ENCODE measurements around the gene RANBP9.

Gene RANBP9

DNA sequence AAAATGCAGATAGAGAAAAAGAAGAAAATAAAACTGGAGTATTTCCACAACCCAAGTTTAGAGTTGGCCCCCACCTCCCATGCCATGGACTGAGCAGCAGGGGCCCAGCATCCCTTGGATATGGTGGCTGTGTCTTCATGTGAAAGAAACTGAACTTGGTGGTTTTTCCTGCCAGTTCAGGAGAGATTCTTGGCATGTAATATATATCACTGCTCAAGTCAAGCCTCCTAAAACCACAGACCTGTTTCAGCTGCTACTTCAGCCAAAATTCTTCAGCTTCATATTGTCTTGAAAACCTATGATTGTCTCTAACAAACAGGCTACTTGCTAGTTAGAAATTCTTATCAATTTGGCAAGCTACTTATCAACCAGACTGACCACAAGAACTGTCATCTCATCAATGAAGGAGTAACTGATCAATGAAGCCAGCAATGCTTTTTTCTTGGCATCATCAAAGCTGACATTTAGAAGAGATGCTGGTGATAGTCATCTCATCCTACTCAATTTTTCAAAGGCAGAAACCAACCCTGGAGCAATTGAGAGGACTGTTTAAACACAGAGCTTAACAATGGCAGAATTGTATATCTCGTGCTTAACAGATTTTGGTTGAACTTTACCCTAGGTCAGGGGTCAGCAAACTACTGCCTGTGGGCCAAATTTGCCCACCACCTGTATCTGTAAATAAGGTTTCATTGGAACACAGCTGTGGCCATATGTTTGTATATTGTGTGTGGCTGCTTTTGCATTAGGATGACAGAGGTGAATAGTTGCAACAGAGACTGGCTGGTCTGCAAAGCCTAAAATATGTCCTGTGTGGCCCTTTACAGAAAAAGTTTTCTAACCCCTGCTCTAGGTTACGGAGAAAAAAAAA lies 106.9 kb downstream of the RANBP9 start:
- no peak for DNase-seq (ENCODE audit: low read depth in 4 of 4, low spot score in 1 of 4)

- no peak for DNase-seq (ENCODE audit: low read depth in 4 of 4, low spot score in 1 of 4)
Measured at GRCh38 chr6:13604135-13604534, 107.5 kb downstream of the RANBP9 start.

DNA sequence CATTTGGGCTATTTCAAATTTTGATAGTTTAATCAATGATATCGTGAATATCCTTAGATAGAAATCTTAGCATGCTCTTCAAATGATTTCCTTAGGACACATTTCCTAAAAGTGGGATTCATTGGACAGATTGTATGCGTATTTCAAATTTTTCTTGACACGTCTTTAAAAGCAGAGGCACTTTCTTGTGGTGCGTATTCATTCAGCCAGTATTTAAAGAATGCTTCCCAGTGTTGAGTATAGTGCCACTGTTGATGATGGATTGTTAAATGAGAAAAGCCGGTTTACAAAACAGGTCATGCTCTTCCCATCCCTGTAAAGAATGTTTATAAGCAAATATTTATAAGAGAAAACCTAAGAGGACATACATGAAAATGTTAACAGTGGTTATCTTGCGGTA lies 111.6 kb downstream of the RANBP9 start:
- no peak for DNase-seq (ENCODE audit: low read depth in 4 of 4, low spot score in 1 of 4)

DNA sequence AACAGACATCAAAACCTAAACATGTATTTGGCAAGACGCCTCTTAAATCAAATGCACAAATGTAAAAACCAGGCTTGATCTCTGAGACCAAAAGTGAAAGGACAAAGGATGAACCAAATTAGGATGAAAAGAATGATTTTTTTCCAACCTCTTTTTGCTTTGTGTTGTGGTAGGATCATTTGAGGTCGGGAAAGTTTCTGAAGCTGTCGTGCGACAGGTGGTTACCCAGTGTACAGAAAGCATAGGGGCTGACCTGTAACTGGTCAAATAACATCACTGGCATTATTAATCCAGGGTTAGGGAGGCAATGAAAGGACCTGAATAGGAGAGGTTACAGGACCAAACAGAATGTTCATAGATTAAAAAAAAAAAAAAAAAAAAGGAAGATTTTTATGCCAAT lies 114.6 kb downstream of the RANBP9 start:
- no peak for DNase-seq (ENCODE audit: low read depth in 4 of 4, low spot score in 1 of 4)

GRCh38 chr6:13593720-13594119 lies 117.9 kb downstream of the RANBP9 start:
- DNase-seq (ENCODE audit: low read depth in 4 of 4, low spot score in 1 of 4): no peak

- DNase-seq (ENCODE audit: low read depth in 4 of 4, low spot score in 1 of 4): no peak
Measured at GRCh38 chr6:13593103-13593502, 118.5 kb downstream of the RANBP9 start.

DNA sequence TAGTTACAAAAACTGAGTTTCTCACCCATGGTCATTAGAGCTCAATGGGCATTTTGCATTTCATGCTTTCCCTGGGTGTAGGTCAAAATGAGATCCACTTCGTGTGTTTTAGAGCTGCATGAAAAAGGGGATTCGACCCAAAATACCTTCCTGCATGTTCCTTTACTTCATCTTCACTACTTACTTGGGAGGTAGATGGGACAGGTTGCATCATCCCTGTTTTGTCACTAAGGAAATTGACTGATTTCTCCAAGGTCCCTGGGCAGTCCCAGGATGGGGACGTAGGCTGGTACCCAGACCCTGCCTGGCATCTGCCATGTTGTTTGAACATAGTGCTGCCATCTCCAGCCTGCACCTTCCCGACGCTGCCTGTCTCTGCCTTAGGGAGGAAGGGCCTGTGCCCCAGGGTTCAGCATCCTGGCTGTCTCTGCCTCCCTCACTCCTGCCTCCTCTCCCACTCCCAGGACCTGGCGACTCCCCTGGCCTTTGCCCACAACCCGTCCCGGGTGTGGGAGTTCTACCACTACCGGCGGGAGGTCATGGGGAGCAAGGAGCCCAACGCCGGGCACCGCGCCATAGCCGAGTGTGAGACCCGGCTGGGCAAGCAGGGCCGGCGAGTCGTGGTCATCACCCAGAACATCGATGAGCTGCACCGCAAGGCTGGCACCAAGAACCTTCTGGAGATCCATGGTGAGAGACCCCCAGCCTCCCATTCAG lies 120.3 kb downstream of the RANBP9 start:
- no peak for DNase-seq (ENCODE audit: low read depth in 4 of 4, low spot score in 1 of 4)

DNA sequence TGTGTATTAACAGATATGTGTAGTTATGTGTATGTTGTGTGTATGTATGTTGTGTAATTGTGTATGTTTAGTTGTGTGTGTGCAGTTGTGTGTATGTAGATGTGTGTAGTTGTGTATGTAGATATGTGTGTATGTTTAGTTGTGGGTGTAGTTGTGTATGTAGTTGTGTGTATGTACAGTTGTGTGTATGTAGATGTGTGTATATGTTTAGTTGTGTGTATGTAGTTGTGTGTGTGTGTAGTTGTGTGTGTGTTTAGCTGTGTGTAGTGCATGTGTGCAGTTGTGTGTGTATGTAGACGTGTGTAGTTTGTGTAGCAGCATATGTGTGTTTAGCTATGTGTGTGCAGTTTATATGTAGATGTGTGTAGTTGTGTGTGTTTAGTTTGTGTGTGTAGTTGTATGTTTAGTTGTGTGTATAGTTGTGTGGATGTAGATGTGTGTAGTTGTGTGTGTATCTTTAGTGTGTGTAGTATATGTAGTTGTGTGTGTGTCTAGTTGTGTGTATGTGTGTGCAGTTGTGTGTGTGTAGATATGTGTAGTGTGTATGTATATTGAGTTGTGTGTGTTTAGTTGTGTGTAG lies 121.0 kb downstream of the RANBP9 start:
- DNase-seq (ENCODE audit: low read depth in 4 of 4, low spot score in 1 of 4): no peak

- DNase-seq (ENCODE audit: low read depth in 4 of 4, low spot score in 1 of 4): no peak
Measured at GRCh38 chr6:13589801-13590200, 121.8 kb downstream of the RANBP9 start.

GRCh38 chr6:13586603-13587542 lies 124.8 kb downstream of the RANBP9 start:
- no peak for DNase-seq (ENCODE audit: low read depth in 4 of 4, low spot score in 1 of 4)

DNA sequence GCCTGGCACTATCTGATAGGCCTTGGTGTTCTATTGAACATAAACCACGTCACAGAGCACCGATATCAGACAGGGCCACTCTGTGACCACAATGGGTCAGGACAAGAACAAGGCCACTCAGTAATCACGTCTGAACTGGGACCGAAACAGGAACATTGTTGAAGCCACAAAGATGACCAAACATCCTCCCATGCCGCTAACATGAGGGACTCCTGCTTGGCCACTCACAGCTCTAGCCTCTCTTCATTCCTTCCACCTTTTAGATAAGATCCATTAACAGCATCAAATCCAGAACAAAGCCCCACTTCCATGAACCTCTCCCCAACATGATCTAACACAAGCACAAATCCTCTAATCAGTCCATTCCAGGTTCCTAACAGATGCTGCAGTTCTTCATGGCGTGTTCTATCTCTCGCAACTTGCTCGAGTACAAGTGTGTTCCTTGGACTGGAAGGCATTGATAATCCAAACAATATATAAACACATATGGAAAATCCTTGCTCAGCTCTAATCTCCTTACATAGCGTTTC lies 129.9 kb downstream of the RANBP9 start:
- DNase-seq (ENCODE audit: low read depth in 4 of 4, low spot score in 1 of 4): no peak

GRCh38 chr6:13579911-13580310 lies 131.7 kb downstream of the RANBP9 start:
- DNase-seq (ENCODE audit: low read depth in 4 of 4, low spot score in 1 of 4): no peak

- DNase-seq (ENCODE audit: low read depth in 4 of 4, low spot score in 1 of 4): no peak
Measured at GRCh38 chr6:13577926-13578325, 133.7 kb downstream of the RANBP9 start.

DNA sequence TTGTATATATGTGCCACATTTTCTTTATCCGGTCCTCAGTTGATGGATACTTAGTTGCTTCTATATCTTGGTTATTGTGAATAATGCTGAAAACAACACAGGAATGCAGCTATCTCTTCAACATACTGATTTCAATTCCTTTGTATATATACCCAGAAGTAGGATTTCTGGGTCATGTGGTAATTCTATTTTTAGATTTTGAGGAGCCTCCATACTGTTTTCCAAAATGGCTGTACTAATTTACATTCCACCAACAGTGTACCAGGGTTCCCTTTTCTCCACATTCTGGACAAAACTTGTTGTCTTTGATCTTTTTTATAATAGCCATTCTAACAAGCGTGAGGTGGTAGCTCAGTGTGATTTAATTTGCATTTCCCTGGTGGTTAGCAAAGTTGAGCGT lies 135.6 kb downstream of the RANBP9 start:
- DNase-seq (ENCODE audit: low read depth in 4 of 4, low spot score in 1 of 4): no peak

- DNase-seq (ENCODE audit: low read depth in 4 of 4, low spot score in 1 of 4): no peak
Measured at GRCh38 chr6:13575377-13575775, 136.3 kb downstream of the RANBP9 start.

DNA sequence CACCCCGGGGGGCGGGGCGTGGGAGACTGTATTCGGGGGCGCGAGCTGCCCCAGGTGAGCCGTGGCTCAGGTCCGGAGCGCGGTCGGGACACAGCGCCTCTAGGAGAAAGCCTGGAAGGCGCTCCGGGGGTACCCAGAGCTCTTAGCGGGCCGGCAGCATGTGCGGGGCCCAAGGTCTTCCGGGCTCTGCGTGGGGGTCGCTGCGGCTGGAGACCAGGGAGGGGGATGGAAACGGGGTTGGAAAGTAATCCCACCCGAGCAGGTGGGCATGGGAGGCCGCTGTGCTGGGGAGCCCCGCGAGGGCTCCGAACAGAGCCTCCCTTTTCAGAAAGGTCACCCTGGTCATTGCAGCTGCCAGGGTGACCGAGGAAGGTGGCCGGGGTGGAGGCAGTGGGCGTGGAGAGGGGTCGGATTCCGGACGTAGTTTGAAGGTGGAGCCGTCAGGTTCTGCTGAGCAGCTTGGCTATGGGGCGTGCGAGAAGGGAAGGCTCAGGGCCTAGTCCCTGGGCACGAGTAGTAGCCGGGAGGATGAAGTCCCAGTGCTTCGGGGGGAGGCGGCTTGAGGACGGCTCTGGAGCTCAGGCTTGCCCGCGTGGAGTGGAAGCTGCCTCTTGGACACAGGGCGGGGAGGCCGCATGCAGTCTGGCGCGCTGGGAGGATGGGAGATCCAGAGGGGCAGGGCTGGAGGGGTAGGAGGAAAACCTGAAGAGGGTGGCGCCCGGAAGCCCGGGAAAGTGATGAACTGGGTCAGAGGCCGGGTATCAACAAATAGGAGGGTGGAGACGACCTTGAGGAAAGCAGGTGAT lies 136.9 kb downstream of the RANBP9 start, which contains the start of gene SIRT5:
TSS of gene SIRT5 (plus strand) at position 31 of the 806 bp plus-strand sequence. CDS start 9,510 bp downstream, outside the sequence.
- peak; percentile 37 to 74 (median 56) for DNase-seq (ENCODE audit: low read depth in 4 of 4, low spot score in 1 of 4)

DNA sequence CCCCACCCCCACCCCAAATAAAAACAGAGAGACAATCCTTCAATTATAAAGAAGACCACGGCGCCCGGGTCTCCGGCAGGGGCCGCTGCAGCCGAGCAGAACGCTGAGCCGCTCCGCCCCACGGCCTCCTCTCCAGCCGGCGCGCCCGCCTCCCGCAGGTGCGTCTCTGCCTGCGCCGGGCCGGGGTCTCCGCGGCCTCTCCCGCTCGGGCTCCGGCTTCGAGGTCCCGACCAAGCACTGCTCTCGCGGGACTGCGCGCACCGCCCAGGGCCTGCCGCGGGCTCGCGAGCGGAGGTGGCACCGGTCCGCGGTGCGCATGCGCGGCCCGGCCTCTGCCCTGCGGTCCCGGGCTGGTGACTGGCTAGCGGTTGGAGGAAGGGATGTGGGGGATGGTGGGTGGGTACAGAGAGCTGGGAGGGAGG lies 137.5 kb downstream of the RANBP9 start:
- peak; percentile 75 to 92 (median 84) for DNase-seq (ENCODE audit: low read depth in 4 of 4, low spot score in 1 of 4)

DNA sequence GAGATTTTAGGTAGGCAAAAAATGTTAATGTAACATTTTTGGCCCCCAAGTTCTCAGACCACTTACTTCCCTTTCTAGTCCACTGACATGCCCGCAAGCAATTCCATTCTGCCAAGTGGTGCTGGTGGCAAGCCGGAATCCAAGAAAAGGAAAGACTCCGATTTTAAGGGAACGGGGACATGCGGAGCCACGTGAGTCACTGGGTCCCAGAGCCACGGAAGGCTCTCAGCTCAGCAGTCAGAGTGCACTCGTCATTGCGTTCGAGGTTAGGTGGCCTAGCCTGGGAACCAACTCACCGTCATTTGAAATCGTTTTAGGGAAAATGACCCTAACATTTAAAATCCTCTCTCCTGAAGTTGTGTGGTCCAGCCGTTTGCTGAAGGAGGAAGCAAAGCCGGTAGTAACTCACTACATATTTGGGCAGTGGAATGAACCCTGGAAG lies 137.9 kb downstream of the RANBP9 start:
- peak in 1 of 4 experiments; percentile 12 for DNase-seq (ENCODE audit: low read depth in 4 of 4, low spot score in 1 of 4)

- DNase-seq (ENCODE audit: low read depth in 4 of 4, low spot score in 1 of 4): no peak
Measured at GRCh38 chr6:13572951-13573654, 138.5 kb downstream of the RANBP9 start.
